IMR-90 (cell line): Measurements from ENCODE around the gene KCNQ1. TPM values are rescaled to one million over a fixed set of nuclear protein-coding genes. Genes with fewer than 3 reads are reported as not detected.

Source experiments
- ATAC-seq: fragments of 200-7000 bp; cut with Tn5 transposase; 2 replicates; pipeline ENCODE4 v1.9.1; 2020; ENCODE audit warnings: low read depth, mild to moderate bottlenecking, moderate library complexity
- BruUV-seq: library from RNA; stranded (reverse); fragments of 400-500 nt; replicated peaks from 2 replicates; lab custom pipeline; 2021; lab: Mats Ljungman, UMichigan
- CTCF ChIA-PET: fragments of 300-600 bp; formaldehyde crosslinking; extraction: SDS; loops from one replicate; lab custom pipeline; 2021; ENCODE audit warnings: antibody characterized with exemption; lab: Yijun Ruan, JAX
- POLR2A ChIA-PET: fragments of 300-600 bp; sonication (Branson Sonifier 250); formaldehyde crosslinking; loops from one replicate; lab custom pipeline; 2022; ENCODE audit warnings: antibody characterized with exemption; ENCODE audit not compliant: unreplicated experiment; lab: Charles Lee
- DNase-seq: peaks from one replicate; pipeline ENCODE4 v3.0.0; 2013
- H2AFZ ChIP-seq: replicated peaks from 2 replicates; pipeline ENCODE3; 2013; ENCODE audit warnings: low read length, mild to moderate bottlenecking; ENCODE audit not compliant: poor library complexity
- H2AK5ac ChIP-seq: 2 replicates; pipeline ENCODE4 v1.6.1; 2013; ENCODE audit warnings: low read depth, low read length, inconsistent platforms
- H2AK9ac ChIP-seq: replicated peaks from 2 replicates; pipeline ENCODE3; 2013; ENCODE audit warnings: mild to moderate bottlenecking, low read depth, low read length, moderate library complexity; ENCODE audit not compliant: poor library complexity
- H2BK120ac ChIP-seq: 2 replicates; pipeline ENCODE4 v1.6.1; 2013; ENCODE audit warnings: low read depth, low read length, inconsistent platforms
- H2BK15ac ChIP-seq: 3 replicates; pipeline ENCODE4 v1.6.1; 2013; ENCODE audit warnings: low read depth, low read length, inconsistent platforms
- H2BK20ac ChIP-seq: 2 replicates; pipeline ENCODE4 v1.6.1; 2013; ENCODE audit warnings: low read depth, mild to moderate bottlenecking, inconsistent platforms, low read length, moderate library complexity
- H2BK5ac ChIP-seq: 2 replicates; pipeline ENCODE4 v1.6.1; 2013; ENCODE audit warnings: mild to moderate bottlenecking, low read depth, low read length, inconsistent platforms; ENCODE audit not compliant: poor library complexity, severe bottlenecking
- H3K14ac ChIP-seq: replicated peaks from 2 replicates; pipeline ENCODE4 v1.6.1; 2013; ENCODE audit warnings: low read depth, low read length, inconsistent platforms
- H3K18ac ChIP-seq: 2 replicates; pipeline ENCODE4 v1.6.1; 2013; ENCODE audit warnings: low read depth, low read length, control low read depth
- H3K23ac ChIP-seq: 2 replicates; pipeline ENCODE4 v1.6.1; 2013; ENCODE audit warnings: low read depth, low read length, inconsistent platforms
- H3K27ac ChIP-seq: 2 replicates; pipeline ENCODE4 v1.5.1; 2013; ENCODE audit warnings: mild to moderate bottlenecking, control low read depth, low read length; ENCODE audit not compliant: insufficient read depth
- H3K27me3 ChIP-seq: 2 replicates; pipeline ENCODE4 v1.6.1; 2013; ENCODE audit warnings: low read length; ENCODE audit not compliant: control insufficient read depth, insufficient read depth
- H3K36me3 ChIP-seq: 2 replicates; pipeline ENCODE4 v1.6.1; 2013; ENCODE audit warnings: low read length, mixed read lengths; ENCODE audit not compliant: control insufficient read depth, insufficient read depth
- H3K4ac ChIP-seq: 2 replicates; pipeline ENCODE4 v1.6.1; 2013; ENCODE audit warnings: low read depth, low read length, inconsistent platforms
- H3K4me1 ChIP-seq: 2 replicates; pipeline ENCODE4 v1.6.1; 2013; ENCODE audit warnings: low read length, mixed read lengths; ENCODE audit not compliant: control insufficient read depth, insufficient read depth
- H3K4me2 ChIP-seq: 2 replicates; pipeline ENCODE4 v1.6.1; 2013; ENCODE audit warnings: low read depth, mild to moderate bottlenecking, control low read depth, low read length, moderate library complexity
- H3K4me3 ChIP-seq: 2 replicates; pipeline ENCODE4 v1.5.1; 2013; ENCODE audit warnings: low read depth, mild to moderate bottlenecking, control low read depth, low read length, moderate library complexity; ENCODE audit not compliant: insufficient read depth
- H3K56ac ChIP-seq: 2 replicates; pipeline ENCODE4 v1.6.1; 2013; ENCODE audit warnings: low read length, inconsistent platforms; ENCODE audit not compliant: insufficient read depth; ENCODE audit errors: extremely low read depth
- H3K79me1 ChIP-seq, 2 experiments: 2 replicates each; pipeline ENCODE4 v1.6.1; 2013; ENCODE audit warnings: low read length in 2 of 2, inconsistent platforms in 1 of 2, low read depth in 1 of 2
- H3K9ac ChIP-seq: 2 replicates; pipeline ENCODE4 v1.6.1; 2013; ENCODE audit warnings: low read depth, low read length, control low read depth
- H3K9me1 ChIP-seq: 2 replicates; pipeline ENCODE4 v1.6.1; 2013; ENCODE audit warnings: low read length, inconsistent platforms; ENCODE audit not compliant: insufficient read depth
- H3K9me3 ChIP-seq: 2 replicates; pipeline ENCODE4 v1.6.1; 2013; ENCODE audit warnings: low read length; ENCODE audit not compliant: control insufficient read depth, insufficient read depth
- H4K20me1 ChIP-seq: 2 replicates; pipeline ENCODE4 v1.6.1; 2013; ENCODE audit warnings: low read length, inconsistent platforms; ENCODE audit not compliant: insufficient read depth
- H4K5ac ChIP-seq: 2 replicates; pipeline ENCODE4 v1.6.1; 2013; ENCODE audit warnings: mild to moderate bottlenecking, low read depth, low read length, control low read depth
- H4K8ac ChIP-seq, 2 experiments: 2 replicates each; pipeline ENCODE4 v1.6.1; 2013; ENCODE audit warnings: low read depth in 2 of 2, low read length in 2 of 2, control low read depth in 1 of 2, inconsistent platforms in 1 of 2
- H4K91ac ChIP-seq: 2 replicates; pipeline ENCODE4 v1.6.1; 2013; ENCODE audit warnings: low read depth, low read length, inconsistent platforms; ENCODE audit not compliant: insufficient read depth
- MAZ ChIP-seq: IDR thresholded peaks from 2 replicates; pipeline ENCODE4 v1.6.1; 2012; ENCODE audit warnings: low read depth, mild to moderate bottlenecking, low read length, improper control_type of control experiment, moderate library complexity, borderline replicate concordance
- MXI1 ChIP-seq: IDR thresholded peaks from 2 replicates; pipeline ENCODE4 v1.6.1; 2012; ENCODE audit warnings: low read depth, mild to moderate bottlenecking, low read length, moderate library complexity, borderline replicate concordance
- WGBS, 2 experiments: methylation state at CpG; one replicate each; pipeline versions ENCODE4 v1.1.5 to v1.1.7; 2013; ENCODE audit warnings: missing lambda C conversion rate in 2 of 2; ENCODE audit not compliant: insufficient read length in 1 of 2; ENCODE audit errors: extremely low coverage in 2 of 2; 5-methylcytosine and 5-hydroxymethylcytosine counted together
- dilution Hi-C: fragments of 300-500 bp; cut with HindIII; formaldehyde crosslinking; loops from one replicate; pipeline ENCODE4 v1.14.3; 2018; ENCODE audit warnings: low sequenced_read_pairs; ENCODE audit not compliant: unreplicated experiment
- in situ Hi-C: fragments of 300-500 bp; cut with MboI; formaldehyde crosslinking; loops from 3 replicates; pipeline ENCODE4 v1.14.3; 2019; ENCODE audit warnings: low sequenced_read_pairs, inconsistent platforms, mixed read lengths
- intact Hi-C: fragments of 100-400 bp; cut with micrococcal nuclease; formaldehyde crosslinking; loops from 2 replicates; pipeline ENCODE4 v1.10.0; 2022
- polyA plus RNA-seq, 3 experiments: library from polyadenylated mRNA; depleted of rRNA; stranded (reverse); fragments of >200 nt; gene quantifications; 2 replicates each; pipeline ENCODE4 v1.2.3, GENCODE V29; 2012; ENCODE audit warnings: low replicate concordance in 1 of 3
- total RNA-seq: library from RNA; depleted of rRNA; stranded (reverse); fragments of >200 nt; gene quantifications from 2 replicates; pipeline ENCODE4 v1.2.3, GENCODE V29; 2012

The KCNQ1 gene
- total and polyA plus RNA-seq, 2 of the 4 experiments (the other 2 are of a cell fraction), result 0.07 TPM; not detected in 1

GRCh38 chr11:2530855-2531200, 86.0 kb downstream of the KCNQ1 start:
- no peak overlapping the region for H4K5ac ChIP-seq
- no peak overlapping the region for H3K4me3 ChIP-seq
- H2AK5ac ChIP-seq, result no peak overlapping the region
- intact Hi-C loops, result loop anchor here (1.0 to 5.0 kb wide), 3 partner anchors 226 to 461 kb away; partner anchors contain the start of gene NAP1L4
- H2BK5ac ChIP-seq, result no peak overlapping the region
- 55% methylated on average over 6 of the region's 10 CpGs; no CpG with 5 or more reads in 1 of the 2 experiments for WGBS, 2 experiments
- H3K9me1 ChIP-seq, result peaks cover 3% of the 10 kb centered on the region
- no peaks in the 10 kb centered on the region for H3K79me1 ChIP-seq
- peak overlapping the region; percentile 60 for H2AK9ac ChIP-seq
- no peak overlapping the region for H2BK120ac ChIP-seq
- H2BK15ac ChIP-seq, result no peak overlapping the region
- H4K91ac ChIP-seq, result no peak overlapping the region
- H2BK20ac ChIP-seq, result no peak overlapping the region
- no peak overlapping the region for H4K8ac ChIP-seq
- H3K27ac ChIP-seq, result no peak overlapping the region
- no peaks in the 10 kb centered on the region for H3K9me3 ChIP-seq
- H3K27me3 ChIP-seq, result peaks cover 20% of the 10 kb centered on the region; the same call in 1 of the 2 replicates
- ChIA-PET CTCF (interaction anchor here (0.5 to 5.1 kb wide), 8 partner anchors 19 to 365 kb away, joined by 3 to 116 read pairs (median 4); partner anchors contain the start of gene CDKN1C), POLR2A (no interaction called here)
- no peak for DNase-seq
- H3K56ac ChIP-seq, result no peak overlapping the region
- H3K4ac ChIP-seq, result no peak overlapping the region
- H3K23ac ChIP-seq, result no peak overlapping the region
- no TSS peak for BruUV-seq
- no peak overlapping the region for H3K14ac ChIP-seq
- TF ChIP-seq MAZ, result no peak
- no peak for TF ChIP-seq MXI1
- no peak for ATAC-seq
- H2AFZ ChIP-seq, result no peak overlapping the region
- no peak overlapping the region for H3K9ac ChIP-seq
- H3K18ac ChIP-seq, result no peak overlapping the region
- dilution Hi-C loops, result no loop called here
- peaks cover 14% of the 10 kb centered on the region for H3K4me1 ChIP-seq
- H3K4me2 ChIP-seq, result no peak overlapping the region
- in situ Hi-C loops, result loop anchor here (5.0 kb wide), 2 partner anchors 104 to 356 kb away; partner anchors contain the start of gene CDKN1C
- H4K20me1 ChIP-seq, result no peaks in the 10 kb centered on the region
- no peaks in the 10 kb centered on the region for H3K36me3 ChIP-seq
